ENCODE measurements around the gene TIMP1. TPM values are rescaled to one million over a fixed set of nuclear protein-coding genes. Genes with fewer than 3 reads are reported as not detected.
A peak's percentile ranks its signal among the peaks of the same experiment; 100 is the strongest.

The TIMP1 gene
- total RNA-seq, 1 experiment from 2014 or later: 143 TPM

GRCh38 chrX:47578692-47579091 is 3.5 kb upstream of the TIMP1 start:
- Mint-ChIP-seq H3K9me3 (ENCODE audit: low read depth, unreplicated experiment) (no peaks in the 10 kb centered on the region), H3K36me3 (ENCODE audit: insufficient read depth, unreplicated experiment) (peaks cover 22% of the 10 kb centered on the region), H3K27ac (ENCODE audit: unreplicated experiment) (no peak overlapping the region), H3K27me3 (ENCODE audit: unreplicated experiment) (no peaks in the 10 kb centered on the region), H3K4me3 (ENCODE audit: low read depth, unreplicated experiment) (no peak overlapping the region), H3K4me1 (ENCODE audit: low read depth, unreplicated experiment) (peaks cover 35% of the 10 kb centered on the region)
- DNase-seq: no peak
- no peak for TF ChIP-seq CTCF (IDR thresholded peaks at IDR 0.05; ENCODE audit: unreplicated experiment)
- intact Hi-C loops (cut with micrococcal nuclease; ENCODE audit: unreplicated experiment): no loop called here
- no TSS peak for BruUV-seq (replicated peaks)
- CTCF ChIA-PET: no interaction called here

- CTCF ChIA-PET: interaction anchor here (0.6 kb wide), 1 partner anchor 182 kb away, joined by 5 read pairs; no protein-coding TSS in a partner anchor
- Mint-ChIP-seq H3K27ac (ENCODE audit: unreplicated experiment) (no peak overlapping the region), H3K27me3 (ENCODE audit: unreplicated experiment) (no peaks in the 10 kb centered on the region)
Measured at GRCh38 chrX:47579537-47579936, 2.7 kb upstream of the TIMP1 start.

GRCh38 chrX:47583240-47583861 is 1.1 kb downstream of the TIMP1 start:
- no peak for DNase-seq
- TF ChIP-seq CTCF (IDR thresholded peaks at IDR 0.05; ENCODE audit: unreplicated experiment): no peak
- Mint-ChIP-seq H3K4me3 (ENCODE audit: low read depth, unreplicated experiment) (peak overlapping the region; percentile 70), H3K27me3 (ENCODE audit: unreplicated experiment) (no peaks in the 10 kb centered on the region), H3K27ac (ENCODE audit: unreplicated experiment) (peak overlapping the region; percentile 85), H3K9me3 (ENCODE audit: low read depth, unreplicated experiment) (no peaks in the 10 kb centered on the region), H3K36me3 (ENCODE audit: insufficient read depth, unreplicated experiment) (peaks cover 32% of the 10 kb centered on the region), H3K4me1 (ENCODE audit: low read depth, unreplicated experiment) (peaks cover 38% of the 10 kb centered on the region)
- intact Hi-C loops (cut with micrococcal nuclease; ENCODE audit: unreplicated experiment): loop anchor here (2.0 kb wide), 1 partner anchor 75 kb away; the partner anchor contains the start of gene UXT
- CTCF ChIA-PET: interaction anchor here (0.6 kb wide), 1 partner anchor 60 kb away, joined by 4 read pairs; no protein-coding TSS in a partner anchor
- TSS peak; percentile 50 for BruUV-seq (replicated peaks)

More at GRCh38 chrX:47579537-47579936, 2.7 kb upstream of the TIMP1 start:
- TF ChIP-seq CTCF (IDR thresholded peaks at IDR 0.05; ENCODE audit: unreplicated experiment): no peak
- no peak overlapping the region for H3K4me3 Mint-ChIP-seq (ENCODE audit: low read depth, unreplicated experiment)
- peaks cover 41% of the 10 kb centered on the region for H3K4me1 Mint-ChIP-seq (ENCODE audit: low read depth, unreplicated experiment)
- intact Hi-C loops (cut with micrococcal nuclease; ENCODE audit: unreplicated experiment): no loop called here
- peaks cover 26% of the 10 kb centered on the region for H3K36me3 Mint-ChIP-seq (ENCODE audit: insufficient read depth, unreplicated experiment)
- DNase-seq: no peak
- no peaks in the 10 kb centered on the region for H3K9me3 Mint-ChIP-seq (ENCODE audit: low read depth, unreplicated experiment)
- BruUV-seq (replicated peaks): no TSS peak

- Mint-ChIP-seq H3K27me3 (ENCODE audit: unreplicated experiment) (no peaks in the 10 kb centered on the region), H3K4me3 (ENCODE audit: low read depth, unreplicated experiment) (no peak overlapping the region), H3K36me3 (ENCODE audit: insufficient read depth, unreplicated experiment) (peaks cover 32% of the 10 kb centered on the region), H3K27ac (ENCODE audit: unreplicated experiment) (no peak overlapping the region), H3K4me1 (ENCODE audit: low read depth, unreplicated experiment) (peaks cover 36% of the 10 kb centered on the region), H3K9me3 (ENCODE audit: low read depth, unreplicated experiment) (no peaks in the 10 kb centered on the region)
- no peak for DNase-seq
- TF ChIP-seq CTCF (IDR thresholded peaks at IDR 0.05; ENCODE audit: unreplicated experiment): no peak
- BruUV-seq (replicated peaks): no TSS peak
- CTCF ChIA-PET: no interaction called here
- intact Hi-C loops (cut with micrococcal nuclease; ENCODE audit: unreplicated experiment): no loop called here
Measured at GRCh38 chrX:47584714-47585113, 2.5 kb downstream of the TIMP1 start.

Measured in Calu3 (cell line).